EL (cell line): Measurements from ENCODE around the gene ATF7IP.

ENCODE experiments used
- DNase-seq: peaks from one replicate; pipeline ENCODE4 v3.0.0-alpha.2; 2016

Gene ATF7IP

GRCh38 chr12:14422516-14423230, 57.2 kb downstream of the ATF7IP start:
- no peak for DNase-seq

- DNase-seq = no peak
Measured at GRCh38 chr12:14424545-14424944, 59.1 kb downstream of the ATF7IP start.

- DNase-seq = no peak
Measured at GRCh38 chr12:14426792-14427191, 61.3 kb downstream of the ATF7IP start.

DNA sequence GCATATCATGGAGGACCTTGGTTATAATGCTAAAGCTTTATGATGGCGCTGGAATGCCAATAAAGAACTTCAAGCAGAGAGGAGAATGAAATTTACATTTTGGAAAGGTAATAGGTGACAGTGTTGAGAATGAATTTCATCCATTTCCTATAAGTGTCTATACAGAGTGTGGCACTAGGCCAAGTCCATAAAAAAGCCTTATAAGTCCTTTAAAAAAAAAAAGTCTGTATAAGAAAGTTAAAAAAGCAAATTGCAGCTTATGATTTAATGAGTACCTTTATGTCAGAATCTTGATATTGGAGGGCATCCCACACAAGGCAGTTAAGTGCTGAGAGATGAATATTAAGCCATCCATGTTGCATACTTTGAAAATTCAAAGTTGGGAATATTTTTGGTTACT, 62.4 kb downstream of the ATF7IP start:
- no peak for DNase-seq

DNA sequence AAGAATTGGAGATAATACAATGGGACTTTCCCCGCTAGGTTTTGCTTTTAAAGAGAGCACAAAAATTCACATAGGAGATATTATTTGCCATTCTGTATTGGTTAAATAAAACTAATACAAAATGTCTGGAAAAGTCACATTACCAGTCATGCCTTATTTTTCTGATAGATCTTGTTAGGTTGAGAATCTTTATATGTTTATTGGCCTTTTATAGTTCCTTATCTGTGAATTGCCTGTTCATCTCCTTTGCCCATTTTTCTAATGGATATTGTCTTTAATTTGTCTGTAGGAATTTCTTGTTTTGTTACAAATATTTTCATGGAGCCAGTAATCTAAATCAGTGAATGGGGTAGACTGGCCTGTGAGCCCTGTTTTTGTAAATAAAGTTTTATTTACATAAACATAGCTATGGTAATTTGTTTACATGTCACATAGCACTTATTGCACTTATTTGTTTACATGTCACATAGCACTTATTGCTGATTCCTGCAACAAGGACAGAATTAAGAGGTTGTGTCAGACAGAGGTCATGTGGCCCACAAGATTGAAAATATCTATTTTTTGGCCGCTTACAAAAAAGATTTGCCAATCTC, 65.0 kb downstream of the ATF7IP start:
- DNase-seq = no peak

- DNase-seq = no peak
Measured at GRCh38 chr12:14431975-14432374, 66.5 kb downstream of the ATF7IP start.

GRCh38 chr12:14435627-14436026, 70.1 kb downstream of the ATF7IP start:
- DNase-seq = no peak

DNA sequence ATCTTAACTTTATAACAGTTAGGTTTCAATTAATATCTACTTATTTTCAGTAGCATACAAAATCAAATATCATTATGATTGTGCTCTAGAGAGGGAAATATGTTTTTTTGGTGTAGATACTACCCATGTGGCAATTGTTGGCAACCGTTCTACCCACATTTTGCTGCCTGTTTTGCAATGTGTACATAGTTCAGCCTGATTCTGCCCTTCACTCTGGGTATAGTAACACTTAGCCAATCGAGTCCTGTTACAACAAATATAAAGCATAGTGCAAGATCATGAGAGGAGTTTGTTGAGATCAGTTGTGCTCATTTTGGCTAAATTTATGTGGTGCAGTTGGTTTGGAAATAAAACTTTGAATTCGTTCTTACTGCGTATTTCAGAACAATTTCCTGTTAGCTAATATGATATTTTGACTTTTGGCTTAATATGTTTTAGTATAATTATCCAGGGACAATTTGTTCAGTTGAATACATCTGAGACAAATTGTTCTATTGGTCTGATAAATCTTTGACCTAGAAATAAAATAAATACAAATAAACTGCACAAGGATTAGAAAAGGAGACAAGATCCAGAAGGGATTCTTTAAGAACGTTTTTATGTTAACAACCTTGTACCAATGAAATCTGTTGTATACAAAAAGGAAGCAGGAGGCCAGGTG, 76.9 kb downstream of the ATF7IP start:
- DNase-seq = no peak

DNA sequence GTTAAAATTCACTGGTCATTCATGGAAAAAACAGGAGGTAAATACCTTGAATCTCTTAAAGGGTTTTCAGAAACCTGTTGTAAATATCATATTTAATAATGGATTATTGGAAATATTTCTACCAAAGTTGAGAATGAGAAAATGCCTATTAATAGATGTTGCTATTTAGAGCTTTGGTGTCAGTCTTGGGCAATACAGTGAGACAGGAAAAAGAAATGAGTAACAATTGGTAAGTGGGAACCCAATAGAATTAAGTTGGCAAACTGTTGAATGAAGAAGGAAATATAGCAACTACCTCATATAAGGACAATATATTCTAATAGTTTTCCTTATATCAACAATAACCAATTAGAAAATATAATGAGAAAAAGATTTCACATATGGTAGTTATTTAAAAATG, 78.0 kb downstream of the ATF7IP start:
- peak; percentile 7 for DNase-seq

DNA sequence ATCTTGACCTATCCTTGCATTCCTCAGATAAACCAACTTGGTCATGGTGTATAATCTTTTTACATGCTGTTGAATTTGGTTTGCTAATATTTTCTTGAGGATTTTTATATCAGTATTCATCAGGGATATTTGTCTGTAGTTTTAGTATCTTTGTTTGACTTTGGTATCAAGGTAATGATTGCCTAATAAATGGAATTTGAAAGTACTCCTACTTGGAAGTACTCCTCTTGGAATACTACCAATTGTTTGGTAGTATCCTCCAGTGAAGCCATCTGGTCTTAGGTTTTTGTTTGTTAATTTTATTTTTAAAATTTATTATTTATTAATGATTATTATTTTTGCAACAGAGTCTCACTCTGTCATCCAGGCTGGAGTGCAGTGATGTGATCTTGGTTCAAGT, 85.0 kb downstream of the ATF7IP start:
- DNase-seq = no peak

GRCh38 chr12:14452336-14452735, 86.9 kb downstream of the ATF7IP start:
- no peak for DNase-seq

GRCh38 chr12:14452865-14453264, 87.4 kb downstream of the ATF7IP start:
- no peak for DNase-seq

DNA sequence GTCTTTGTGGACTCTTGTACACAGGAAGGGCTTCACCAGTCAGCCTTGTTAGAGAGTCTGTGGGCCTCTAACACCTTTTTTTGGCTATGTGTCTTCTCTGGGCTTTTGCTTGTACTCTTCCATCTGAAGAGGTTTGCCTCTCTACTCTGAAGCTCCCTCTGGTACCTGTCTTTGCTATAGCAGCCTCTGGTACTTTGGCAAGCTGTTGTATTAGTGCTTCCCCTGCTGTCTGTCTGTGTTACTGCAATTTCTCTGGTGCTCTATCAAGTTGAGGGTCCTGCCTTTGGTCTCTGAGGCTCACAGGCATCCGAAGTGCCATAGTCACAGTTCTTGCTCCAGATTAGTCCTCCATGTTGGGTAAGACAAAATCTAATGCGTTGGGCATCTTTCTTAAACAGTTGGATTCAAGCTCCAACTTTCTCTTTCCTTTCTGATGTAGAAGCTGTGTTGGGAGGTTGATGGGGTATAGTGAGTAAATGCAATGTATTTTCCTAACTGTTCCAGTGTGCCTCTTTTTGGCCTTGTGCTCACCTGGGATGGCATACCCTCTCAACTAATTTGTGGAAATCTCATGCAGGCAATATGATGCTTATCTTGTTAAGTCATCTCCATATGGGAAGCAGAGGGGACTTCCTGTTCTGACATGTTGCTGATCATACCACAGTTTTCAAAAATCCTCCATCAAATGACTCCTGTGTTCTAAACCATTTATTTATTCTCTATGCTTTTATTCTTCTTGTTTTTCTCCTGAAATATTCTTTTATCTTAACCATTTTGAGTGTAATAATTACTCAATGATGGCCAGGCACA, 88.8 kb downstream of the ATF7IP start:
- DNase-seq = peak; percentile 47

DNA sequence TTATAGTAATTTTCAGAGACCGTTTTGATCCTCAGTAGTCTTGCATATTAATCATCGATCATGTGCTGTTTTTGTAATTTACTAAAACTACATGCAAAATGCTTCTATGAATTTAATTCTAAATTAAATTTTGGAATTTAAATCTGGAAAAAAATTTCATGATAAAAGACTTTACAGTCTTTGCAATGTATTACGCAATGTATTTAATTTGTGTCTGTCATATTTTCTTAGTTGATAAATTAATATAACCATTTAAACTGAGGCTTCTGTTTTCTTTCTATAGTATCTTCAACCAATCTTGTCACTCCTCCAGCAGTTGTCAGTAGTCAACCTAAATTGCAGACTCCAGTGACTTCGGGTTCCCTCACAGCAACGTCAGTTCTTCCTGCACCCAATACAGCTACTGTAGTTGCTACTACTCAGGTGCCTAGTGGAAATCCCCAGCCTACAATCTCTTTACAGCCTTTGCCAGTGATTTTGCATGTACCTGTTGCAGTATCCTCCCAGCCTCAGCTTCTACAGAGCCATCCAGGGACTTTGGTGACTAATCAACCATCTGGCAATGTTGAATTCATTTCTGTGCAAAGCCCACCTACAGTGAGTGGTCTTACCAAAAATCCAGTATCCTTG, 94.8 kb downstream of the ATF7IP start:
- DNase-seq = no peak

GRCh38 chr12:14471497-14471896, 106.0 kb downstream of the ATF7IP start:
- no peak for DNase-seq

GRCh38 chr12:14473707-14474287, 108.3 kb downstream of the ATF7IP start:
- no peak for DNase-seq

- DNase-seq = no peak
Measured at GRCh38 chr12:14479004-14479403, 113.5 kb downstream of the ATF7IP start.

DNA sequence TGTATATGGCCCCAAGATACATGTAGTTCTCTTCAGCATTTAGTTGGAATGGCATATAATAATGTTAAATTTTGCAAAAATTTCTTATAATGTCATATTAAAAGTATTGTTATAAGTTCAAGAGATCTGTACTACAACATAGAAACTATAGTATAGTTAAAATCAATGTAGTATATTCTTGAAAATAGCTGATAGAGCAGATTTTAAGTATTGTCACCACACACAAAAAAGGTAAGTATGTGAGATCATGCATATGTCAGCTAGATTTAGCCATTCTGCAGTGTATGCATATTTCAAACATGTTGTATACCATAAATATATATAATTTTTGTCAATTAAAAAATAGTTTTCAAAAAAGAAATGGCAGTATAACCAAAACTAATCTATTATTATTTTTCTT, 115.7 kb downstream of the ATF7IP start:
- DNase-seq = no peak

DNA sequence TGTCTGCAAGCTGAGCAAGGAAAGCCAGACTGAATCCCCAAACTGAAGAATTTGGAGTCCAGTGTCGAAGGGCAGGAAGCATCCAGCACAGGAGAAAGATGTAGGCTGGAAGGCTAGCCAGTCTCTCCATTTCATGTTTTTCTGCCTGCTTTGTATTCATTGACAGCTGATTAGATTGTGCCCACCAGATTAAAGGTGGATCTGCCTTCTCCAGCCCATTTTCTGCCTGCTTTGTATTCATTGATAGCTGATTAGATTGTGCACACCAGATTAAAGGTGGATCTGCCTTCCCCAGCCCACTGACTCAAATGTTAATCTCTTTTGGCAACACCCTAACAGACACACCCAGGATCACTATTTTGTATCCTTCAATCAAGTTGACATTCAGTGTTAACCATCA, 116.9 kb downstream of the ATF7IP start:
- DNase-seq = no peak

- DNase-seq = no peak
Measured at GRCh38 chr12:14482886-14483285, 117.4 kb downstream of the ATF7IP start.

DNA sequence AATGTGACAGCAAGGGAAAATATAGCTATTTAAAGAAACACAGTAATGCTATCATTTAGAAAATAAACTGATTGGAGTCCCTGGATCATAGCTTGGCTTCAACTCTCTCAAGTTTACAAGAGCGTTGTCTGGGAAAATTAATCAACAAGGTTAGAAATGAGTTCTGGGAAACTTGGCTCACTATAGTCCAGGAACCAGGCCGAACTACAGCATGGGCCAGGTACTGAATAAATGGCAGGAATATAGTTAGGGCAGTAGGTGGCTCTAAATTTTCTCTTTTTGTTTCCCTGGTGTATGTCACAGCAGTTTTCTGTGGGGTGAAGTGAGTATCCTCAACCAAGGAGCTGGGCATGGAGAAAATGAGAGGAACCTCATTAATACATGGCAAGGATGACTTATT, 129.8 kb downstream of the ATF7IP start:
- no peak for DNase-seq
